Left hindlimb (tissue), 1 donor: ENCODE measurements around the gene CAPN12.
A peak's percentile ranks its signal among the peaks of the same experiment; 100 is the strongest.

ENCODE experiments used
- DNase-seq: peaks from one replicate; pipeline ENCODE4 v3.0.0-alpha.2; 2018

Gene CAPN12

GRCh38 chr19:38692458-38693379 is 51.6 kb downstream of the CAPN12 start:
- no peak for DNase-seq

GRCh38 chr19:38691938-38692457 is 52.3 kb downstream of the CAPN12 start:
- no peak for DNase-seq

- no peak for DNase-seq
Observed at GRCh38 chr19:38690832-38691231, 53.4 kb downstream of the CAPN12 start.

- no peak for DNase-seq
Observed at GRCh38 chr19:38690146-38690545, 54.1 kb downstream of the CAPN12 start.

GRCh38 chr19:38687837-38688378 is 56.4 kb downstream of the CAPN12 start:
- DNase-seq = no peak

GRCh38 chr19:38686530-38686888 is 57.8 kb downstream of the CAPN12 start:
- DNase-seq = no peak

GRCh38 chr19:38685666-38686529 is 58.4 kb downstream of the CAPN12 start:
- DNase-seq = no peak

GRCh38 chr19:38684862-38685665 is 59.2 kb downstream of the CAPN12 start:
- DNase-seq = no peak

- peak; percentile 72 for DNase-seq
Observed at GRCh38 chr19:38684078-38684861, 60.0 kb downstream of the CAPN12 start.

GRCh38 chr19:38683393-38684077 is 60.7 kb downstream of the CAPN12 start:
- DNase-seq = no peak

- DNase-seq = no peak
Observed at GRCh38 chr19:38682872-38683392, 61.3 kb downstream of the CAPN12 start.

GRCh38 chr19:38682195-38682867 is 61.9 kb downstream of the CAPN12 start:
- no peak for DNase-seq
